HG03175 (cell line): ENCODE results near the gene PDGFRB.

Experiments
- ATAC-seq: cut with Tn5 transposase; IDR thresholded peaks from one replicate; pipeline ENCODE4 v1.9.1; 2021; ENCODE audit warnings: mild to moderate bottlenecking, moderate library complexity; ENCODE audit not compliant: unreplicated experiment

PDGFRB gene

GRCh38 chr5:150069672-150070627 lies 85.7 kb downstream of the PDGFRB start:
- ATAC-seq: no peak

GRCh38 chr5:150068961-150069645 lies 86.5 kb downstream of the PDGFRB start:
- ATAC-seq: no peak

GRCh38 chr5:150068472-150068871 lies 87.2 kb downstream of the PDGFRB start:
- ATAC-seq: no peak

GRCh38 chr5:150068071-150068470 lies 87.6 kb downstream of the PDGFRB start:
- ATAC-seq: no peak

- ATAC-seq: no peak
These were observed 88.2 kb downstream of the PDGFRB start for GRCh38 chr5:150067405-150067960.

GRCh38 chr5:150066901-150067396 lies 88.7 kb downstream of the PDGFRB start:
- ATAC-seq: peak; percentile 48

GRCh38 chr5:150066436-150066835 lies 89.2 kb downstream of the PDGFRB start:
- ATAC-seq: no peak

- no peak for ATAC-seq
These were observed 89.8 kb downstream of the PDGFRB start for GRCh38 chr5:150065886-150066285.

GRCh38 chr5:150065346-150065745 lies 90.3 kb downstream of the PDGFRB start:
- ATAC-seq: no peak

- ATAC-seq: no peak
These were observed 90.9 kb downstream of the PDGFRB start for GRCh38 chr5:150064681-150065220.
